ENCODE measurements around the gene GAREM2.

GAREM2 gene

GRCh38 chr2:26175466-26176278 lies 2.8 kb downstream of the GAREM2 start:
- no peak for TF ChIP-seq CTCF (conservative IDR thresholded peaks at IDR 0.05; ENCODE audit: low read depth, low read length)
- DNase-seq (ENCODE audit: low read depth): no peak
- H3K4me3 ChIP-seq (ENCODE audit: low read length): no peak overlapping the region

- TF ChIP-seq CTCF (conservative IDR thresholded peaks at IDR 0.05; ENCODE audit: low read depth, low read length): no peak
- DNase-seq (ENCODE audit: low read depth): no peak
Measured at GRCh38 chr2:26176279-26176615, 3.4 kb downstream of the GAREM2 start.

GRCh38 chr2:26177122-26177521 lies 4.2 kb downstream of the GAREM2 start:
- H3K4me3 ChIP-seq (ENCODE audit: low read length): no peak overlapping the region
- no peak for DNase-seq (ENCODE audit: low read depth)
- no peak for TF ChIP-seq CTCF (conservative IDR thresholded peaks at IDR 0.05; ENCODE audit: low read depth, low read length)

More at GRCh38 chr2:26176279-26176615, 3.4 kb downstream of the GAREM2 start:
- no peak overlapping the region for H3K4me3 ChIP-seq (ENCODE audit: low read length)

- no peak for DNase-seq (ENCODE audit: low read depth)
- H3K4me3 ChIP-seq (ENCODE audit: low read length): peak overlapping the region; percentile 36
- TF ChIP-seq CTCF (conservative IDR thresholded peaks at IDR 0.05; ENCODE audit: low read depth, low read length): no peak
Measured at GRCh38 chr2:26178246-26178645, 5.4 kb downstream of the GAREM2 start.

- peak overlapping the region; percentile 36 for H3K4me3 ChIP-seq (ENCODE audit: low read length)
- TF ChIP-seq CTCF (conservative IDR thresholded peaks at IDR 0.05; ENCODE audit: low read depth, low read length): no peak
- DNase-seq (ENCODE audit: low read depth): no peak
Measured at GRCh38 chr2:26178746-26179436, 6.0 kb downstream of the GAREM2 start.

- no peak for TF ChIP-seq CTCF (conservative IDR thresholded peaks at IDR 0.05; ENCODE audit: low read depth, low read length)
- no peak overlapping the region for H3K4me3 ChIP-seq (ENCODE audit: low read length)
- DNase-seq (ENCODE audit: low read depth): no peak
Measured at GRCh38 chr2:26179446-26179913, 6.6 kb downstream of the GAREM2 start.
